Measurements from ENCODE around the gene FAM163B.

Gene FAM163B

DNA sequence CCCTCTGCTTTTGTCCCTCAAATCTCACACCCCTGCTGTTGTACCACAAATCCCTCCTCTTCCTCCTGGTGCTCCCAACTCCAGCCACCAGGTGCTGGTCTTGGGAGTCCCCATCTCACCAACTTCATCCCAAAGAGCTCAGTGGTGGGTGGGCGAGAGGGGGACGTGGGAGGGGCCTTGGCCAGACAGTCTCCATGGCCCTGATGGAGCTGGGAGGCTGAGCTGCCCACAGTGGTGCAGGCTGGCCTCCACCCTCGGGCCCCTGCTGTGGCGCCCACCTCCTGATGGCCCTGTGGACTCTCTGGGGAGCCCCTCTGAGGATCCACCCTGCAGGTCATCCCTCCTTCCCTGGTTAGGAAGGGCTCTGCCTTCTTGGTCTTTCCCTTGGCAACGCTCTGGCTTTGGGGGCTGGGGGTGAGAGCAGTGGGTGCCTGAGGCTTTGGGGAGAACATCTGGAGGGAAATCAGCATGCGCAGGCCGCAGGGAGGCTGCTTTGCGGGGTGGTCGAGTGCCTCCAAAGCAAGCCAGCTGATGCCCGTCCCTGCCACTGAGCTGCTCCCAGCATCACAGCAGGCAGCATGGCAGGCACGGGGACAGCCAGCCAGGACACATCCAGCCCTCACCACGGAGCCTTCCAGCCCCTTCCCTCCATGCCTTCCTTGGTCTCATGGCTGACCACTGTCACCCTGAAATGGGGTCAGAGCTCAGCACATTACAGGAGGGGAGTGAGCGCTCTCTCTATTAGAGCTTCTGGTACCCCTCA, 7.6 kb upstream of the FAM163B start:
- DNase-seq (ENCODE audit: low read depth in 2 of 3, low spot score in 2 of 3), result no peak

DNA sequence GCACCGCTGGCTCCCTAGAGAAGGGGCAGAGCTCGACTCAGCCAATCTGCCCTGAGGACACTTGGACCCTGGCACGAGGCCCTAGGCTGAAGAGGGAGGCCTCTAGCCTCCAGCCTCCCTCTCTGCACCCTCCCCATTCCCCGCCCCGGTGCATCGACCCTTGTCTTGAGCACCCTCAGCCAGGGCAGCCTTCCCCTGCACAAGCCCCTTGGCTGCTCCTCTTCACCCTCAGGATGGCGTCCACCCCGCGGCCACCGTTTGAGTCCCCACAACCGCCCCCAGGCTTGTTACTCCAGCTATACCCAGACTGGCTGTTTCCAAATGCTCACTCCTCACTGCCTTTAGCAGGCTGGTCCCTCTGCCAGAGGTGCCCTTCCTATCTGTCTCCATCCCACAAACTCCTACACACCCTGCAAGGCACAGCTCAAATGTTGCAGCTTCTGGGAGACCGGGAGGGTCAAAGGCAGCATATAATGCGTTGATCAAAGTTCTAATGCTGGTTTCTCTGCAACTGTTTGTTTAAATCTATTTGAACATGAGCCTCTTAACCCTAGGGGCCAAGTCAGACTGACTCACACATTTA, 6.5 kb upstream of the FAM163B start:
- DNase-seq (ENCODE audit: low read depth in 2 of 3, low spot score in 2 of 3), result no peak

GRCh38 chr9:133615186-133615585, 6.0 kb upstream of the FAM163B start:
- no peak for DNase-seq (ENCODE audit: low read depth in 2 of 3, low spot score in 2 of 3)

DNA sequence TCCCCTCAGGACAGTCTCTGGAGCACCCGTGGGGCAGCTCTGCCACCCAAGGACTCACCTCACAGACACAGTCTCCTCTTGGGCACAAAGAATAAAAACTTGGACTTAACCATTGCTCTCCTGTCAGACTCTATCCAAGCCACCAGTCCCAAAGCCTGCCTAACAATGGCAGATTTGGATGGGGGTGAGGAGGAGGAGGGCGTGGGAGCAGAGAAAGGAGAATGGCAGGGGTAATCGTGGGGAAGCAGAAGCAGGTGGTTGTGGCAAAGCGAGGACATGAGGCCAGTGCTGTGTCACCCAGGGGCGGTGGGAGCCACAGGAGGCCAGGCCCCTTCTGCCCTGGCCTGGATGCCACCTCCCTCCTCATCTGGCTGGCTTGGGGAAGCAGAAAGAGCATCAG, 5.5 kb upstream of the FAM163B start:
- no peak for DNase-seq (ENCODE audit: low read depth in 2 of 3, low spot score in 2 of 3)

GRCh38 chr9:133614056-133614455, 4.9 kb upstream of the FAM163B start:
- DNase-seq (ENCODE audit: low read depth in 2 of 3, low spot score in 2 of 3), result no peak

DNA sequence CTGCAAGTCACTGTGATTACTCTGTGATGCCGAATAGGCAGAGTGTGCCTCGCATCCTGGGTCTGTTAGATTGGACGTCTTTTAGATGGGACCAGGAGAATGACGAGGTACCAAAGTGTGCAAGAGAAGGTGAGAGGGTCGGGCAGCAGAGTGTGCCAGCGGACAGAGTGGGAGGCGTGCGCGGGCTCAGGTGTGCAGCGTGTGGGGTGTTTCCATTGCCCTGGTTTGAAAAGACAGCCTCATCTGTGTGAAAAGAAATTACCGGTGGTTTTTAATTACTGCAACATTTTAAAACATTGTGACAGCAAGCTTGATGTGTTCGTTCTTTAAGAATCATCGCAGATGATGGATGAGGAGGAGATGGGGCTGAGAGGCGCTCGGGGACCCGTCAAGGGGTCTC, 4.2 kb upstream of the FAM163B start:
- DNase-seq (ENCODE audit: low read depth in 2 of 3, low spot score in 2 of 3), result no peak

GRCh38 chr9:133612816-133613215, 3.6 kb upstream of the FAM163B start:
- no peak for DNase-seq (ENCODE audit: low read depth in 2 of 3, low spot score in 2 of 3)

- DNase-seq (ENCODE audit: low read depth in 2 of 3, low spot score in 2 of 3), result no peak
Measured at GRCh38 chr9:133612051-133612450, 2.9 kb upstream of the FAM163B start.

GRCh38 chr9:133610845-133611244, 1.7 kb upstream of the FAM163B start:
- DNase-seq (ENCODE audit: low read depth in 2 of 3, low spot score in 2 of 3), result no peak

DNA sequence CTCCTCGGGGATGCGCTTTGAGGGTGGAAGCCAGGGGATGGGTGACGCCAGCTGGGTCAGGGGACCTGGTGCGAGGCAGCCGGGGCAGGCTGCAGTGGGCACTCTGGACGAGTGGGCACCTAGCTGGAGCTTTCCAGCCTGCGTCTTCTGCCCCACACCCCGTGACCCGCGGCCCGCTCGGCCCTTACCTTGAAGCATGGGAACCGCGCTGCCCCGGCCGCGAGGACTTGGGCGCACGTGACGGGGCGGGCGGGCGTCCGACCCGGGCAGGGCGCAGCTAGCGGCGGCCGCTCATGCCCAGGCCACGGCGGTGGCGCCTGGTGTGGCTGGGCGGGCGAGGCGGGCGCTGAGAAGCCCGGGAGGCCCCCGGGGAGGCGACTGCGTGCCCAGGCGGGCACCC, 300 bp downstream of the FAM163B start:
- DNase-seq (ENCODE audit: low read depth in 2 of 3, low spot score in 2 of 3), result no peak

GRCh38 chr9:133608382-133608781, 807 bp downstream of the FAM163B start:
- no peak for DNase-seq (ENCODE audit: low read depth in 2 of 3, low spot score in 2 of 3)

DNA sequence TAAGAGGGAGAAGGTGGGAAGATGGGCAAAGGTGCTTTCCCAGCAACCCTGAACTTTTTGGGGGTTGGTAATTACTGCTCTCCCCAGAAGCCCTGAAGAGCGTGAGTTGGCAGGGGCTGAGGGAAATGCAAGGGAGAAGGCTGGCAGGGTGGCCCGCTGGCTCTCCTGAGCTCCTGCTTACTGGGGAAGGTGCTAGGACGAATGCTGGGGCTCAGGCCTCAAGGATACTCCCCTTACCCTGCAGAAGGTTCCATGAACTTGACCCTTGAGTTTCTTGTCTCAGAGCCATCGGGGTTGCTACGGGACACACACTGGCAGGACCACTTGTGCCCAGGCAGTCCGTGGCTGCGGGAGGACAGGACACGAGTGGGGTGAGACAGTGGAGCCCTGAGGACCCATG, 1.2 kb downstream of the FAM163B start:
- no peak for DNase-seq (ENCODE audit: low read depth in 2 of 3, low spot score in 2 of 3)

DNA sequence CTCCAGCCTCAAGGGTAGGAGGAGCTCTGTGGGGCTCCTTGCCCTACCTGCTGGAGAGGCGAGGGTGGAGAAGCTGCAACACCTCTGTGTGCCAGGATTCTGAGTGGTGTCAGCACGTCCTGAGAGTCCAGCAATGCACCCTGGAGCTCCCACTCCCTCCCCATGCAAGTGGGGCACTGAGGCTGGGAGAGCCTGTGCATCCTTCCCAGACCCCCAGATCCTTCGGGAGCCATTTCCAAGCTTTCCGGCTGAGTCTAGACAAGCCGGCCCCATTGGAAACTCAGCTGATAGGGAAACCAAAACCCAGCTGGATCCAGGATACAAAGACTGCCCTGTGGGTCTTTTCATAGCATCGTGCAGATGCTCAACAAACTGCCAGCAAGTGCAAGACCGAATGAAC, 1.8 kb downstream of the FAM163B start:
- DNase-seq (ENCODE audit: low read depth in 2 of 3, low spot score in 2 of 3), result no peak

DNA sequence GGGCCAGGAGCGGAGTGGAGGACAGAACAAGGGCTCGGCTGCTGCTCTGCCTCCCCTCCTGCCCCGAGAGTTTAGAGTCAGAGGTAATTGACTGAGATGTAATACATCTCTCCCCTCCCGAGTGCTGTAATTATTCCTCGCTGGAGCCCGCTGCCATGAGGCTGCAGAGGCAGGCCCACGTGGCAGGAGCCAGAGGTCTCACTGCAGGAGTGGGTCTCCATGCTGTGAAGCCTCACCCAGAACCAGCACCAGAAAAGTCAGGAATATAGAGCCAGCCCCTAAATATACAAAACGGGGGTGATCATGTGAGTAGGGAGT, 2.5 kb downstream of the FAM163B start:
- DNase-seq (ENCODE audit: low read depth in 2 of 3, low spot score in 2 of 3), result no peak

DNA sequence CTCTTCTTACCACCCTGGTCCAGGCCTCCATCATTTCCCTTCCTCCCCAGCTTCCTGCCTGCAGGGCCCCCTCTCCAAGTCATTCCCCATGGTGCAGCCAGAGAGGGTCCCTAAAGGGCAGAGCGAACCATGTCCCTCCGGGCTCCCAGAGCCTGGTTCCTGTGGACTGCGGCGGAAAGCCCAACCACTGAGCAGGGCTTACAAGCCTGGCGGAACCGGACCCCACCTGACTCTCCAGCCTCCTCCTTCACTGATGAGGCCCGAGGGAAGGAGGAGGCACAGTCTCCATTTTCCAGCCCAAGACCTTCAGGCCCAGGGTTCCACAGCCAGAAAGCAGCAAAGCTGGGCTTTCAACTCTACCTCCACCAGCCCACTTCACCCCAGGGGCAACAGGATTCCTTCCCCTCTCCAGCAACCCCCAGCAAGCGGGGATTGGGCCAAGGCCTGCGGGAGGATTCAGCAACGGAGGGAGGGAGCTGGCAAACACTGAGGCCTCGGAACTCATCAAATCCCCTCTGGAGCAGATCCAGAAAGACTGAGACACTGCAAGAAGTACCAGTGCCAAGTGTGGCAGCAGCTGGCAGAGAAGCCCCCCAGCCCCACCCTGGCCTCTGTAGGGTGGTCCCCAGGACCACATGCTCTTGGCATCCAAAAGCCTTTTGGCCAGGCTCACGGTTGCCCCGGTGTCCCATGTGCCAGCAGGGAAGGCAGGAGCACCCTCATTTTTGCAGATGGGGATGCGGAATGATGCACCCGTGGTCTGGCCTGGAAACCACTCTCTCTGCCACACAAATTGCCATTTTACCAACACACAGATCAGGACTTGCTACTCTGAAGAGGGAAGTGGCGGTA, 3.1 kb downstream of the FAM163B start:
- no peak for DNase-seq (ENCODE audit: low read depth in 2 of 3, low spot score in 2 of 3)

GRCh38 chr9:133605446-133605845, 3.7 kb downstream of the FAM163B start:
- DNase-seq (ENCODE audit: low read depth in 2 of 3, low spot score in 2 of 3), result no peak

DNA sequence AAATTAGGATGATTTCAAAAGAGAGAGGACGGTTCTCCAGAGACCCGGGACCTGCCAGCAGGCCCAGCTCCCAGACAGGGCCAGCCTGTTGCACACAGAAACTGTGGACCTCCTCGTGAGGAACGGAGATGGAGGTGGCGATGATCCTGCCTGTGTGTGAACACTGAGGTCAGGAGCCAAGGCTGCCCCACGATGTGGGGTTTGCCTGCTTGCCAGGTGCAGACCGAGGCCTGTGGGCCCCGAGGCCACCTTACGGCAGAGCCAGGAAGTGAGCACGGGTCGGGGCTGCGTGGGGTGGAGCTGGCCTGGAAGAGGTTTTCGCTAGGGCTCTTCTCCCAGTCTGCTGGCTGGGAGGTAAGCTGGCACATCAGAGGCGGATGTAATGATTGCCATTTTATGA, 4.3 kb downstream of the FAM163B start:
- DNase-seq (ENCODE audit: low read depth in 2 of 3, low spot score in 2 of 3), result no peak

GRCh38 chr9:133604214-133604613, 5.0 kb downstream of the FAM163B start:
- no peak for DNase-seq (ENCODE audit: low read depth in 2 of 3, low spot score in 2 of 3)

GRCh38 chr9:133603135-133603927, 5.9 kb downstream of the FAM163B start:
- no peak for DNase-seq (ENCODE audit: low read depth in 2 of 3, low spot score in 2 of 3)

DNA sequence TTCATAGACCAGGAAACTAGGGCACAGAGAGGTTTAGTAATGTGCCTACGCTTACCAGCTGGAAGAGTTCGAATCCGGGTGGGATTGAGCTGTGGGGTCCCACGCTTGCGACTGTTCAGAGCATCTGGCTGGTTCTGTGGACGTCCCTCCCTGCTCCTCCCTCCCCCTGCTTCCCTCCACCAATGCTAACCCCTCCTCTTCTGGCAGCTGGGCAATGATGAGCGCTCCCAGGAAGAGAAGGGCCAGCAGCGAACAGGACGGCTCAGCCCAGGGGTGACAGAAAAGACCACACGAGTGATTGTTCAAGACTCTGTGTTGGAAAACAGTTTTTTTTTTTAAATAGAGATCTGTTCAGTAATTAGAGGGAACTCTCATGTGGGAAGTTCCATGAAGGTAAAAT, 6.9 kb downstream of the FAM163B start:
- DNase-seq (ENCODE audit: low read depth in 2 of 3, low spot score in 2 of 3), result no peak

DNA sequence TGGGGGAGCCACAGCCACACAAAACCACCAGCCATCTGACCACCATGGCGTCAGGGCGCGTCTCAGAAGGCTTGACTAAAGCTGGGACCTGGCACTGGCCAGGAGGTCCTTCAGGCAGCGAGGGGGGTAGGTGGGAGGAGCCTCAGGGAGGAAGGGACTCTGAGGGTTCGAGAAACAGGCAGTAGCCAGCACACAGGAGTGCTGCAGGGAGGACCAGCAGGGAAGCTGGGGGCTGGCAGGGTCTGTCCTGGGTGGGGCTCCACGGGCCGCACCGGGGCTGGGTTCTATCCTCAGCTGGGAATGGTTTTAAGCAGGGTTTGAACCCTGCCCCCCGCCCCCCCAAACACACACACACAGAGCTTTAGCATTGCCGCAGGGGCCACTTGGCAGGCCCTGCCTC, 7.4 kb downstream of the FAM163B start:
- no peak for DNase-seq (ENCODE audit: low read depth in 2 of 3, low spot score in 2 of 3)

- no peak for DNase-seq (ENCODE audit: low read depth in 2 of 3, low spot score in 2 of 3)
Measured at GRCh38 chr9:133600739-133601138, 8.4 kb downstream of the FAM163B start.

All from activated CD8-positive, alpha-beta memory T cell treated with anti-CD3 and anti-CD28 coated beads for 48 hours (primary cell).